Muscle of leg (tissue), 16 donors: Measurements from ENCODE around the gene ING3. TPM values are rescaled to one million over a fixed set of nuclear protein-coding genes. Genes with fewer than 3 reads are reported as not detected.

ENCODE experiments used
- DNase-seq: peaks from one replicate; pipeline ENCODE4 v3.0.0; 2013
- H3K27ac ChIP-seq: one replicate; pipeline ENCODE4 v1.5.1; 2013; ENCODE audit warnings: mild to moderate bottlenecking, low read length, control low read depth
- H3K27me3 ChIP-seq: one replicate; pipeline ENCODE4 v1.6.1; 2013; ENCODE audit warnings: low read length; ENCODE audit not compliant: control insufficient read depth, insufficient read depth
- H3K36me3 ChIP-seq: one replicate; pipeline ENCODE4 v1.6.1; 2013; ENCODE audit warnings: low read length; ENCODE audit not compliant: control insufficient read depth, insufficient read depth
- H3K4me1 ChIP-seq: one replicate; pipeline ENCODE4 v1.6.1; 2013; ENCODE audit warnings: low read length; ENCODE audit not compliant: control insufficient read depth, insufficient read depth
- H3K4me3 ChIP-seq: one replicate; pipeline ENCODE4 v1.5.1; 2013; ENCODE audit warnings: low read length, control low read depth
- H3K9me3 ChIP-seq: replicated peaks from 2 replicates; pipeline ENCODE4 v1.6.1; 2013; ENCODE audit warnings: low read depth, low read length; ENCODE audit not compliant: control insufficient read depth
- WGBS: methylation state at CpG from one replicate; pipeline ENCODE4 v1.1.5; 2013; ENCODE audit warnings: missing lambda C conversion rate; ENCODE audit not compliant: insufficient coverage; 5-methylcytosine and 5-hydroxymethylcytosine counted together
- long read RNA-seq, 11 donors: transcript quantifications; one replicate each; lab custom pipeline, GENCODE V29; 2026
- polyA plus RNA-seq, 8 donors: library from polyadenylated mRNA; unstranded; fragments of 120-200 nt; gene quantifications; one replicate each; pipeline versions ENCODE4 v1.2.1 to v1.2.3, GENCODE V29; 2013; ENCODE audit warnings: inconsistent platforms in 1 of 8, low replicate concordance in 1 of 8; ENCODE audit not compliant: insufficient read length in 8 of 8, insufficient read depth in 1 of 8
- total RNA-seq: library from RNA; stranded (reverse); fragments of 120-200 nt; gene quantifications from one replicate; pipeline ENCODE4 v1.2.4, GENCODE V29; 2013

The ING3 gene, protein sequence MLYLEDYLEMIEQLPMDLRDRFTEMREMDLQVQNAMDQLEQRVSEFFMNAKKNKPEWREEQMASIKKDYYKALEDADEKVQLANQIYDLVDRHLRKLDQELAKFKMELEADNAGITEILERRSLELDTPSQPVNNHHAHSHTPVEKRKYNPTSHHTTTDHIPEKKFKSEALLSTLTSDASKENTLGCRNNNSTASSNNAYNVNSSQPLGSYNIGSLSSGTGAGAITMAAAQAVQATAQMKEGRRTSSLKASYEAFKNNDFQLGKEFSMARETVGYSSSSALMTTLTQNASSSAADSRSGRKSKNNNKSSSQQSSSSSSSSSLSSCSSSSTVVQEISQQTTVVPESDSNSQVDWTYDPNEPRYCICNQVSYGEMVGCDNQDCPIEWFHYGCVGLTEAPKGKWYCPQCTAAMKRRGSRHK
- total RNA-seq: 16.4 TPM
- polyA plus RNA-seq: 10 to 100 TPM; 13.4 to 19.1 (median 16.4) TPM
- long read RNA-seq, donor 1, partial matches to known transcripts: 0 of 8 reads
- long read RNA-seq, donor 1, other reads (novel, unspliced or antisense): 0 of 8 reads
- long read RNA-seq, donor 2, partial matches to known transcripts: 0 of 1 reads
- long read RNA-seq, donor 2, other reads (novel, unspliced or antisense): 0 of 1 reads
- long read RNA-seq, donor 3, partial matches to known transcripts: 5 of 15 reads
- long read RNA-seq, donor 3, other reads (novel, unspliced or antisense): 0 of 15 reads
- long read RNA-seq, donor 4, partial matches to known transcripts: 0 of 5 reads
- long read RNA-seq, donor 4, other reads (novel, unspliced or antisense): 0 of 5 reads
- long read RNA-seq, donor 5, transcript ING3-202 (5 exons, 1,222 nt): major isoform, 20 of 41 reads
- long read RNA-seq, donor 5, transcript ING3-201 (12 exons, 3,777 nt): minor isoform, 13 of 41 reads
- long read RNA-seq, donor 5, partial matches to known transcripts: 0 of 41 reads
- long read RNA-seq, donor 5, other reads (novel, unspliced or antisense): 0 of 41 reads
- long read RNA-seq, donor 6, transcript ING3-202 (5 exons, 1,222 nt): major isoform, 5 of 8 reads
- long read RNA-seq, donor 6, partial matches to known transcripts: 0 of 8 reads
- long read RNA-seq, donor 6, other reads (novel, unspliced or antisense): 0 of 8 reads
- long read RNA-seq, donor 7, transcript ING3-202 (5 exons, 1,222 nt): major isoform, 13 of 37 reads
- long read RNA-seq, donor 7, partial matches to known transcripts: 18 of 37 reads
- long read RNA-seq, donor 7, other reads (novel, unspliced or antisense): 0 of 37 reads
- long read RNA-seq, donor 8, transcript ING3-202 (5 exons, 1,222 nt): major isoform, 5 of 8 reads
- long read RNA-seq, donor 8, partial matches to known transcripts: 0 of 8 reads
- long read RNA-seq, donor 8, other reads (novel, unspliced or antisense): 0 of 8 reads
- long read RNA-seq, donor 9, partial matches to known transcripts: 0 of 7 reads
- long read RNA-seq, donor 9, other reads (novel, unspliced or antisense): 0 of 7 reads
- long read RNA-seq, donor 10, transcript ING3-202 (5 exons, 1,222 nt): major isoform, 7 of 14 reads
- long read RNA-seq, donor 10, partial matches to known transcripts: 0 of 14 reads
- long read RNA-seq, donor 10, other reads (novel, unspliced or antisense): 0 of 14 reads
- long read RNA-seq, donor 11, partial matches to known transcripts: 9 of 12 reads
- long read RNA-seq, donor 11, other reads (novel, unspliced or antisense): 0 of 12 reads

- WGBS: 0% methylated on average over 53 of the region's 71 CpGs
- peaks cover 2% of the 10 kb centered on the region for H3K4me1 ChIP-seq
- DNase-seq: peak; percentile 99
- peak within 1 kb of the TSS; percentile 83 for H3K4me3 ChIP-seq
- peaks cover 4% of the 10 kb centered on the region for H3K36me3 ChIP-seq
- no peaks in the 10 kb centered on the region for H3K9me3 ChIP-seq
- peak within 1 kb of the TSS; percentile 97 for H3K27ac ChIP-seq
- no peaks in the 10 kb centered on the region for H3K27me3 ChIP-seq
Measured at GRCh38 chr7:120950539-120951308, at the start of gene ING3. Gene ING3, plus strand, starts transcription at chr7:120950777. Its CDS starts 120 bp downstream, at chr7:120950897.

GRCh38 chr7:120915314-120916105 lies 35.1 kb upstream of the ING3 start:
- no peaks in the 10 kb centered on the region for H3K27me3 ChIP-seq
- peaks cover 6% of the 10 kb centered on the region for H3K4me1 ChIP-seq
- no peak overlapping the region for H3K4me3 ChIP-seq
- DNase-seq: peak; percentile 9
- H3K27ac ChIP-seq: no peak overlapping the region
- no CpG with 5 or more reads among the region's 2 CpGs for WGBS
- no peaks in the 10 kb centered on the region for H3K36me3 ChIP-seq
- H3K9me3 ChIP-seq: no peaks in the 10 kb centered on the region

DNA sequence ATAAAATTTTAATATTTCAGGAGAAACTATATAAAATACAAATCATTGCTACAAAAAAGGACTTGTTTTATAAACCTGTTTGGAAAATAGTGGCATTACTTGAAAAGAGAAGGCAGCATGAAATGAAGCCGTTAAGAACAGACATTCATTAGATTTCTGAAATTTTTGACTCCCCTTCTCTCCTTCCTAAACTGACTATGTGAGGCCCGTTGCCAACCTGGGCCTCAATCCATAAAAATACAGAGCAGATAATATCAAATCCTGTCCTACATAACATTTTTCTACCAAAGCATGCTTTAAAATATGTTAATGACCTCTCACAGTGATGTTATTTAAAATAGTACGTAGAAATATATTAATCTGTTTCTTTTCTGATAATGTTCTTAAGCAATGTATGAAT lies 34.5 kb upstream of the ING3 start:
- WGBS: no CpG with 5 or more reads among the region's 3 CpGs
- H3K36me3 ChIP-seq: no peaks in the 10 kb centered on the region
- H3K4me3 ChIP-seq: no peak overlapping the region
- DNase-seq: peak; percentile 69
- H3K4me1 ChIP-seq: peaks cover 8% of the 10 kb centered on the region
- H3K27me3 ChIP-seq: no peaks in the 10 kb centered on the region
- H3K9me3 ChIP-seq: no peaks in the 10 kb centered on the region
- no peak overlapping the region for H3K27ac ChIP-seq

DNA sequence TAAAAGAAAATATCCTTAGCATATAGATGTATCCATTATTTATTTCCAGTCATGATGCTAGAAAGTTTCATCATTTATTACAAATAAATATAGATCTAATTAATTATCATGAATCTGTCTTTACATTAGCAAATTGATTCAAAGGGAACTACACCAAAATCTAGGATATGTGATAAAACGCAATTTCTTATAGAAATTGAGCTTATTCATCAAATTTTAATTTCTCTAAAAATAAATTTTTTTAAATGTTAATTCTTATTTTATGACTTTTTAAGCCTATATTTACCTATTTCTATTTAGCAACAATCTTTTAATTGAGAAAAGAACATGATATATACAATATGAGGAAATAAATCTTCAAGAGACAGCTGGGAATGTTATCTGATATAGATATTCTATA lies 34.0 kb upstream of the ING3 start:
- H3K27ac ChIP-seq: no peak overlapping the region
- H3K9me3 ChIP-seq: no peaks in the 10 kb centered on the region
- no peaks in the 10 kb centered on the region for H3K27me3 ChIP-seq
- H3K36me3 ChIP-seq: no peaks in the 10 kb centered on the region
- DNase-seq: no peak
- H3K4me3 ChIP-seq: no peak overlapping the region
- peaks cover 8% of the 10 kb centered on the region for H3K4me1 ChIP-seq
- no CpG with 5 or more reads among the region's 1 CpG for WGBS

GRCh38 chr7:120919466-120919865 lies 31.1 kb upstream of the ING3 start:
- no peak overlapping the region for H3K27ac ChIP-seq
- peak; percentile 19 for DNase-seq
- peaks cover 8% of the 10 kb centered on the region for H3K4me1 ChIP-seq
- no peaks in the 10 kb centered on the region for H3K27me3 ChIP-seq
- H3K36me3 ChIP-seq: no peaks in the 10 kb centered on the region
- H3K4me3 ChIP-seq: no peak overlapping the region
- H3K9me3 ChIP-seq: no peaks in the 10 kb centered on the region

GRCh38 chr7:120920034-120920433 lies 30.5 kb upstream of the ING3 start:
- H3K4me3 ChIP-seq: no peak overlapping the region
- 63% methylated on average over 2 of the region's 2 CpGs for WGBS
- peaks cover 8% of the 10 kb centered on the region for H3K4me1 ChIP-seq
- H3K9me3 ChIP-seq: no peaks in the 10 kb centered on the region
- H3K36me3 ChIP-seq: no peaks in the 10 kb centered on the region
- DNase-seq: no peak
- peak overlapping the region; percentile 31 for H3K27ac ChIP-seq
- H3K27me3 ChIP-seq: no peaks in the 10 kb centered on the region

- Histone ChIP-seq H3K27me3 (no peaks in the 10 kb centered on the region), H3K4me1 (peaks cover 8% of the 10 kb centered on the region), H3K36me3 (no peaks in the 10 kb centered on the region), H3K4me3 (no peak overlapping the region), H3K9me3 (no peaks in the 10 kb centered on the region), H3K27ac (peak overlapping the region; percentile 16)
- WGBS: no CpG with 5 or more reads among the region's 3 CpGs
- peak; percentile 73 for DNase-seq
Measured at GRCh38 chr7:120920591-120921274, 29.8 kb upstream of the ING3 start.

DNA sequence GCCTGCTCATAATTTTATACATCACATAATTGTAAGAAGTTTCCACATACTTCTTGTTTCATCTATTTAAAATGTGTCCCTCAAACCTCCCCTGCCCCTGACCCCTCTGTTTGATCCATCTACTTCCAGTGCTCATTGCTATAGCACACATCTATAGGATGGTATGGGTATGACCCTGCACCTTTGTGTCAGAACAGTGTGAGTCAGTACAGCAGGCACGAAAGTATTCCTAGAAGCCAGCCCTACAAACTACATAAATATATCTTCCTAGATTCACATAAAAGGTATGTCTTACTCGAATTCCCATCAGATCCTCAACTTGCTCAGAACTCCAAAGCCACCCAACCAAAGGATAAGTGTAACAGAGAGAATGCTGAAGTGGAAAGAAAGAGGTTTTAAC lies 25.7 kb upstream of the ING3 start:
- Histone ChIP-seq H3K9me3 (no peaks in the 10 kb centered on the region), H3K4me1 (peaks cover 2% of the 10 kb centered on the region), H3K4me3 (no peak overlapping the region), H3K27ac (no peak overlapping the region), H3K27me3 (no peaks in the 10 kb centered on the region), H3K36me3 (no peaks in the 10 kb centered on the region)
- WGBS: no CpG with 5 or more reads among the region's 2 CpGs
- no peak for DNase-seq
